HAP-1 (cell line): ENCODE results near the gene FLVCR1.
A peak's percentile ranks its signal among the peaks of the same experiment; 100 is the strongest.
"Not testable (repeated sequence)": the region's sequence is repeated elsewhere in the genome, so short reads cannot be mapped to it uniquely, and the experiment has no call there.

Source experiments
- DNase-seq, 2 experiments: peaks; one replicate each; pipeline ENCODE4 v3.0.0-alpha.2; 2016 to 2020; ENCODE audit warnings: low spot score in 2 of 2
- H3K27me3 ChIP-seq: fragments of 250-450 bp; sonication (Bioruptor Pico); 2 replicates; pipeline ENCODE4 v1.5.1; 2020; ENCODE audit warnings: low read depth, mild to moderate bottlenecking, moderate library complexity
- H3K36me3 ChIP-seq: fragments of 250-450 bp; sonication (Bioruptor Pico); replicated peaks from 2 replicates; pipeline ENCODE4 v1.5.1; 2020; ENCODE audit warnings: mild to moderate bottlenecking
- H3K4me1 ChIP-seq: fragments of 250-450 bp; sonication (Bioruptor Pico); 2 replicates; pipeline ENCODE4 v1.5.1; 2020; ENCODE audit warnings: mild to moderate bottlenecking
- H3K4me3 ChIP-seq: fragments of 250-450 bp; sonication (Bioruptor Pico); 2 replicates; pipeline ENCODE4 v1.5.1; 2020; ENCODE audit warnings: mild to moderate bottlenecking, moderate library complexity
- H3K9me3 ChIP-seq: fragments of 250-450 bp; sonication (Bioruptor Pico); 2 replicates; pipeline ENCODE4 v1.5.1; 2020; ENCODE audit warnings: mild to moderate bottlenecking, moderate library complexity
- in situ Hi-C: fragments of 300-500 bp; cut with MboI; formaldehyde crosslinking; loops from 3 replicates; pipeline ENCODE4 v1.14.3; 2020; ENCODE audit warnings: low sequenced_read_pairs, inconsistent platforms, mixed read lengths

FLVCR1 gene

DNA sequence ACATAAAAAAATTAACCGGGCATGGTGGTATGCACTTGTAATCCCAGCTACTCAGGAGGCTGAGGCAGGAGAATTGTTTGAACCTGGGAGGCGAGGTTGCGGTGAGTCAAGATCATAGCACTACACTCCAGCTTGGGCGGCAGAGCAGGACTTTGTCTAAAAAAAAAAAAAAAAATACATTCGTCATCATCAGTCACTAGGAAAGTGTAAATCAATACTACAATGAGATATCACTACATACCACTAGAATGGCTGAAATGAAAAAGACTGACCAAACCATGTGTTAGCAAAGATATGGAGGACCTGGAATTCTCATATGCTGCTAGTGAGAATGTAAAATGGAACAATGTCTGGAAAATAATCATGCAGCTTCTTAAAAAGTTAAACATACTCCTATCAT, 19.9 kb upstream of the FLVCR1 start:
- no peak for DNase-seq
- no peaks in the 10 kb centered on the region for H3K9me3 ChIP-seq

DNA sequence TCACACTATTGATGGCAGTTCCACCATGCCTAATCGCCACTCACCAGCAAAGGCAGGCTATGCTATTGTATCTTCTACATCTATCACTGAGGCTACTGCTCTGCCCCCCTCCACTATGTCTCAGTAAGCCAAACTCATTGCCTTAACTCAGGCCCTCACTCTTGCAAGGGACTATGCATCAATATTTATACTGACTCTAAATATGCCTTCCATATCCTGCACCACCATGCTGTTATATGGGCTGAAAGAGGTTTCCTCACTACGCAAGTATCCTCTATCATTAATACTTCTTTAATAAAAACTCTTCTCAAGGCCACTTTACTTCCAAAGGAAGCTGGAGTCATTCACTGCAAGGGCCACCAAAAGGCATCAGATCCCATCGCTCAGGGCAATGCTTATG, 13.6 kb upstream of the FLVCR1 start:
- H3K27me3 ChIP-seq, H3K36me3 ChIP-seq, H3K4me1 ChIP-seq, H3K4me3 ChIP-seq, DNase-seq, H3K9me3 ChIP-seq, in situ Hi-C loops: not testable (repeated sequence)

More for the DNA sequence above, 19.9 kb upstream of the FLVCR1 start:
- Histone ChIP-seq H3K27me3 (no peaks in the 10 kb centered on the region), H3K36me3 (no peaks in the 10 kb centered on the region), H3K4me3 (no peak overlapping the region), H3K4me1 (peaks cover 5% of the 10 kb centered on the region; the same call in 1 of the 2 replicates)
- in situ Hi-C loops = no loop called here

DNA sequence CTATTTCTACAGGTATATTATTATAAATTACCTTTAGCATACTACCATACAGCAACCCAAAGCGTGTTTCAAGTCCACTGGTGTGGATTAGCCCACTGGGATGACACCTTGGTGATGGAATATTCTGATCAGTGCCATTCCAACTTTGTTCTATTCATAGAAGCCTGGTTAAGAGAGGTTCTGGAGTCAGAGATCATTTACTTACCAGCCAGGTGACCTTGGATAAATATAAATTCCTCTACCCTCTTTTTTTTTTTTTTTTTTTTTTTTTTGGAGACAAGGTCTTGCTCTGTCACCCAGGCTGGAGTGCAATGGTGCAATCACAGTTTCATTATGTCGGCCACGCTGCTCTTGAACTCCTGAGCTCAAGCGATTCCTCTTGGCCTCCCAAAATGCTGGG, 10.5 kb upstream of the FLVCR1 start, which contains the start of gene SPATA45:
Gene SPATA45, minus strand, starts transcription at position 101 of the 400 bp plus-strand sequence. CDS start 11,500 bp downstream, outside the sequence.
- in situ Hi-C loops = no loop called here
- Histone ChIP-seq H3K27me3 (no peaks in the 10 kb centered on the region), H3K4me1 (no peaks in the 10 kb centered on the region), H3K4me3 (no peak within 1 kb of the TSS), H3K36me3 (no peaks in the 10 kb centered on the region), H3K9me3 (no peaks in the 10 kb centered on the region)
- DNase-seq = no peak

DNA sequence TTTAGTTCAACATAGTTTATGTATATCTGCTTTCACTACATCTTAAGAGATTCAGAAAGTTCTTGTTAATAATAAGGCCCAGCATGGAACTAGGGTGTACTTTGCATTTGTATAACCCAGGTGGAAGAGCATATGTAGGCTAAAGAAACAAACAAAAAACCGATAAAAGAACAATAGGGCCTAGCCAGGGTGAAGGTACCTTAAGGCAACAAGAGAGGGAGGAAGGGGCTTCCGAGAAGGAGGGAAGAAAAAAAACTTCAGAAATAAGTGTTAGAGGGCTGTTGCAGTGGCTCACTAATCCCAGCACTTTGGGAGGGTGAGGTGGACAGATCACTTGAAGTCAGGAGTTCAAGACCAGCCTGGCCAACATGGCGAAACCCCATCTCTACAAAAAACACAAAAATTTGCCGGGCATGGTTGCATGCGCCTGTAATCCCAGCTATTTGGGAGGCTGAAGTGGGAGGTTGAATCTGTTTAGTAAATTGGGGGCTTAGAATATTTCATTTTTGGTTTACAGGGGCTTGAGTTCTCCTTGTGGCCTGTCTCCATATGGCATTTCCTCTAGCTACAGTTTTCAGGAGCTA, 5.9 kb upstream of the FLVCR1 start:
- H3K36me3 ChIP-seq = no peaks in the 10 kb centered on the region
- peaks cover 4% of the 10 kb centered on the region for H3K4me1 ChIP-seq
- H3K4me3 ChIP-seq = no peak overlapping the region
- no peaks in the 10 kb centered on the region for H3K27me3 ChIP-seq
- in situ Hi-C loops = no loop called here
- H3K9me3 ChIP-seq = no peaks in the 10 kb centered on the region
- DNase-seq = no peak

DNA sequence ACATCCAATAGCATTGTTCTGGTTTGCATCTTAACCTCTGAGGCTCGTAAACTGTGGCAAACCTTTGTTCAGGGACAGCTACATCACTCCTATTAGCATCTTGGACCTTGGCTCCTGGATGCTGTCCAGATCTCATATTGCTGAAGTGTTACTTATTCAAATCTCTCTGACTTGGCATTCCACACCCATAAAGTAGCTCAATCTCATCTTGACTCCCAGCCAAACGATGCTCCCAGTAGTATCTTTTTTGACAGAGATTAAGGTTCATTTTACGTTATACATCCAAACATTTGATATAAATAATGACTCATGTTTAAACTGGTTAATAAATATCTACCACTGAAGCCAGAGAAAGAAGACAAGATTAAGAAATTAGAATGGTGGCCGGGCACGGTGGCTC, 4.4 kb upstream of the FLVCR1 start:
- H3K4me3 ChIP-seq = no peak overlapping the region
- H3K27me3 ChIP-seq = no peaks in the 10 kb centered on the region
- in situ Hi-C loops = no loop called here
- peak in 1 of 2 experiments; percentile 38 for DNase-seq
- H3K36me3 ChIP-seq = no peaks in the 10 kb centered on the region; the same call in 1 of the 2 replicates
- peaks cover 4% of the 10 kb centered on the region for H3K4me1 ChIP-seq
- no peaks in the 10 kb centered on the region for H3K9me3 ChIP-seq

DNA sequence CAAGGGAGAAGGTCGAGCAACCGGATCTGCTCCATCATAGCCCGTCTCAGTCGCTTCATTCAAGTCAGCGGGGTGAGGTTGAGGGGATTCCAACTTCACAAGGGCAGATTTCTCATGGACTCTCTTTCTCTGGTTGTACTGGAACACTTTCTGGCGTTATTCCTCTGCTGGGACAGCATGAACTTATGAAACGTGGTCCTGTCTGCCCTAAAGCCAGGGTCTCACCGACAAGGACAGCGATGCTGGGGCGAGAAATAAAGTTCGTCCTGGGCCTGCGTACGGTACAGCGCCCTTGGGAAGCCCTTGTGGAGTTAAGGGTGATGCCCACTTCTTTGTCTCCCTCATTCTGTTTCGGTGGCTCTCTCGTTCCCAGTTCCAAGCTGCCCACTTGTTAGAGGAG, 1.3 kb upstream of the FLVCR1 start:
- DNase-seq = no peak
- Histone ChIP-seq H3K27me3 (no peaks in the 10 kb centered on the region), H3K4me3 (peak overlapping the region; percentile 77; the same call in 1 of the 2 replicates), H3K4me1 (peaks cover 12% of the 10 kb centered on the region), H3K36me3 (peaks cover 9% of the 10 kb centered on the region), H3K9me3 (no peaks in the 10 kb centered on the region)
- in situ Hi-C loops = no loop called here

DNA sequence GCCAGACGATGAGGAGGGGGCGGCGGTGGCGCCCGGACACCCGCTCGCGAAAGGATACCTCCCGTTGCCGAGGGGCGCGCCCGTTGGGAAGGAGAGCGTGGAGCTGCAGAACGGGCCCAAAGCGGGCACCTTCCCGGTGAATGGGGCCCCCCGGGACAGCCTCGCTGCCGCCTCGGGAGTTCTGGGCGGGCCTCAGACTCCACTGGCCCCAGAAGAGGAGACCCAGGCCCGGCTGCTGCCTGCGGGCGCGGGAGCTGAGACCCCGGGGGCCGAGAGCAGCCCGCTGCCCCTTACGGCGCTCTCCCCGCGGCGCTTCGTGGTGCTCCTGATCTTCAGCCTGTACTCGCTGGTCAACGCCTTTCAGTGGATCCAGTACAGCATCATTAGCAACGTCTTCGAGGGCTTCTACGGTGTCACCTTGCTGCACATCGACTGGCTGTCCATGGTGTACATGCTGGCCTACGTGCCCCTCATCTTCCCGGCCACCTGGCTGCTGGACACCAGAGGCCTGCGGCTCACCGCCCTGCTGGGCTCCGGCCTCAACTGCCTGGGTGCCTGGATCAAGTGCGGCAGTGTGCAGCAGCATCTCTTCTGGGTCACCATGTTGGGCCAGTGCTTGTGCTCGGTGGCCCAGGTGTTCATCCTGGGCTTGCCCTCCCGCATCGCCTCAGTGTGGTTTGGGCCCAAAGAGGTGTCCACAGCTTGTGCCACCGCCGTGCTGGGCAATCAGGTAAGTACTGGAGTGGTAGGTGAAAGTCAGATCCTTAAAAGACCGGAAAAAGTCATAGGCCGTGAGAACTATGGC, 588 bp downstream of the FLVCR1 start:
- peak in 1 of 2 experiments; percentile 37 for DNase-seq
- in situ Hi-C loops = no loop called here
- Histone ChIP-seq H3K27me3 (no peaks in the 10 kb centered on the region), H3K4me3 (peak overlapping the region; percentile 77), H3K9me3 (no peaks in the 10 kb centered on the region; the same call in 1 of the 2 replicates), H3K36me3 (peaks cover 10% of the 10 kb centered on the region), H3K4me1 (peaks cover 18% of the 10 kb centered on the region)

DNA sequence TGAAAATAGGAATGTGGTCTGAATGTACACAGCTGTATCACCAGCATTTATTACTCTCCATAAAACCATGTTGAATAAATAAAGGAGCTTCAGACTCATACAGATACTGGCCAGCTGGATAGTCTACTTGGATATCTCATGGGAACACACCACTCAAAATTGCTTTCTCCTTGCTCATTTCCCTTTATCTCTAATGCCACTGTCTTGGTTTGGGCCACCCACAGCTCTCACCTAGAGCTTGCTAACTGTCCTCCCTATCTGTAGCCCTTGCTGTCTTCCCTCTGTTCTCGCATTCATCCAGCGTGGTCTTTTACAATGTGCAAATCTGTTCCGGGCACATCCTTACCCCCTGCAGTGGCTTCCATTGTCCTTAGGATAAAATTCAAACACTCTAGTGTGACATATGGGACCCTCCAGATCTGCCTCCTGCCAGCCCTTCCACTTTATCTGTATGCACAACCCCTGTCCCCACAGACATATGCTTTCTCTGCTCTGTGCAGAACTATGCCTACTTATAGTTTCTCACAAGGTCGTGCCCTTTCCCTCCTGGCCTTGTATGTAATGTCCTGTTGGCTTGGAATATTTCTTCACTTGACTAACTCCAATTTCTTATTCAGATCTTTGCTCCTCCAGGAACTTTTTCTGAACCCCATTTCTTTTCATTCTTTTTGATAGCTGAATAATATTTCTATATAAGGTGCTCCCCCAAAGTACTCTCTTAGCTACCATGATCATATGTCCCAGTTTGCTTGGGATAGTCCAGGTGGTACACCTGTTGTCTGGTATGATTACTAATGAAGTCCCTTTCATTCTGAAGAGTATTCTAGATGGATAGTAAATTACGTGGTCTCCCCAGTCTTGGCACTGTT, 2.9 kb downstream of the FLVCR1 start:
- Histone ChIP-seq H3K27me3 (no peaks in the 10 kb centered on the region), H3K36me3 (peaks cover 21% of the 10 kb centered on the region), H3K4me1 (peaks cover 19% of the 10 kb centered on the region), H3K9me3 (no peaks in the 10 kb centered on the region; the same call in 1 of the 2 replicates), H3K4me3 (peak overlapping the region; percentile 77)
- in situ Hi-C loops = no loop called here
- no peak for DNase-seq

DNA sequence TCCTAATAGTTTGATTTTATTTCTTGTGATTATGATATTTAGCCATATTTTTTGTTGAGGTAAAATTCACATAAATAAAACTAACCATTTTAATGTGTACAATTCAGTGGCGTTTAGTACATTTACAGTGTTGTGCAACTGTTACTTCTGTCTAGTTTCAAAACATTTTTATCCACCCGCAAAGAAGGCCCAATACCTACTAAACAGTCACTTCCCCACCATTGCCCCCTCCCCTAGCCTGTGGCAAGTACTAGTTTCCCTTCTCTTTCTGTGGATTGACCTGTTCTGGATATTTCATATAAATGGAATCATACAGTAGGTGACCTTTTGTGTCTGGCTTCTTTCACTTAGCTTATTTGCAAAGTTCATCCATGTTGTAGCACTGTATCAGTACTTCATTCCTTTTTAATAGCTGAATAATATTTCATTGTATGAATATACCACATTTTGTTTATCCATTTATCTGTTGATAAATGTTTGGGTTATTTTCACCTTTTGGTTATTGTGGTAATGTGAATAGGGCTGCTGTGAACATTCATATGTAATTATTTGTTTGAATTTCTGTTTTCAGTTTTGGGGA, 4.1 kb downstream of the FLVCR1 start:
- Histone ChIP-seq H3K9me3 (no peaks in the 10 kb centered on the region; the same call in 1 of the 2 replicates), H3K4me3 (no peak overlapping the region), H3K27me3 (no peaks in the 10 kb centered on the region), H3K4me1 (peaks cover 15% of the 10 kb centered on the region), H3K36me3 (peaks cover 26% of the 10 kb centered on the region)
- DNase-seq = no peak
- in situ Hi-C loops = no loop called here

DNA sequence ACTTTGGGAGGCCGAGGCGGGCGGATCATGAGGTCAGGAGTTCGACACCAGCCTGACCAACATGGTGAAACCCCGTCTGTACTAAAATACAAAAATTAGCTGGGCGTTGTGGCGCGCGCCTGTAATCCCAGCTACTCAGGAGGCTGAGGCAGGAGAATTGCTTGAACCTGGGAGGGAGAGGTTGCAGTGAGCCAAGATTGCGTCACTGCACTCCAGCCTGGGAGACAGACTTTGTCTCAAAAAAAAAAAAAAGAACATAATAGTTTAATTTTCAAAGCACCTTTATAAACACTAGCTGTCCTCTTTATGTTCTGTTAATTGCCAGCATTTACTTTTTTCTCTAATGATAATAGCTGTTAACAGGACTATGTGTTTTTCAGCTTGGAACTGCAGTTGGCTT, 5.3 kb downstream of the FLVCR1 start:
- Histone ChIP-seq H3K36me3 (peaks cover 33% of the 10 kb centered on the region), H3K4me1 (peaks cover 15% of the 10 kb centered on the region)
- H3K9me3 ChIP-seq, H3K27me3 ChIP-seq, H3K4me3 ChIP-seq, in situ Hi-C loops, DNase-seq: not testable (repeated sequence)

DNA sequence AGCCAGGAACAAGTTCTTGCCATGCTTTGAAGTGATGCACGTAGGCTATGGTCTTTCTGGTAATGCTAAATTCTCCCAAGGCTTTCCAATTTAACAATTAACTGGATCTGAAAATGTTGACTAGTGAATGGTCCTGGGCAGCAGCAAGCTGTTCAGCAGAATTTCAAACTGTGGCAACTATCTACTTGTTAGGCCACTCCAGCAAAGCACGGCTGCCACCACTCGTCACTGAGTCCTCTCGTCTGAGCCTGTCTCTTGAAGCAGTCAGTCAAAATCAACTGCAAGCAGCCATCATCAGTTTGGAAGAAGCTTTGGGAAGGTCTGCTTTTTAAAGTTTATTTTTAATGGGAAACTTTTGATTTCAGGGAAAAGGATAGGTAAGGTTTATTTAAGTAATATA, 6.1 kb downstream of the FLVCR1 start:
- no peak for DNase-seq
- Histone ChIP-seq H3K4me3 (no peak overlapping the region), H3K4me1 (peaks cover 20% of the 10 kb centered on the region), H3K9me3 (no peaks in the 10 kb centered on the region; the same call in 1 of the 2 replicates), H3K27me3 (no peaks in the 10 kb centered on the region), H3K36me3 (peaks cover 42% of the 10 kb centered on the region)
- in situ Hi-C loops = no loop called here

DNA sequence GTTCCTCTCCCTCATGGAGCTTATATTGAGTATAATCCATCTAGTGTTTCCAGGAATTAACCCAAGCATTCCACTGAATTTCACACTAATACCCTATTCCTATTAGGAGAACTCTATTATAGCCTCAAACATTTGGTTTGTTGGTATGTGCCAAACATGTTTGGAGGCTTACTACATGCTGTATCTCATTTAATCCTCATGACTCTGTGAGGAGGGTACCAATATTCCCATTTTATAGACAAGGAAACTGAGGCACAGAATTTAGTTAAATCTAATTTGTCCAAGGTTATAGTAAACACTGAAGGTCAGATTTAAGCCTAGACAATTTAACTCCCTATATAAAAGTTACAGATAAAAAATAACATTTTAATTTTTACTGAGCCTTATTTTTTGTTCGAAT, 9.1 kb downstream of the FLVCR1 start:
- in situ Hi-C loops = no loop called here
- Histone ChIP-seq H3K9me3 (no peaks in the 10 kb centered on the region; the same call in 1 of the 2 replicates), H3K4me3 (no peak overlapping the region), H3K4me1 (peaks cover 9% of the 10 kb centered on the region), H3K27me3 (no peaks in the 10 kb centered on the region), H3K36me3 (peaks cover 44% of the 10 kb centered on the region)
- DNase-seq = no peak

DNA sequence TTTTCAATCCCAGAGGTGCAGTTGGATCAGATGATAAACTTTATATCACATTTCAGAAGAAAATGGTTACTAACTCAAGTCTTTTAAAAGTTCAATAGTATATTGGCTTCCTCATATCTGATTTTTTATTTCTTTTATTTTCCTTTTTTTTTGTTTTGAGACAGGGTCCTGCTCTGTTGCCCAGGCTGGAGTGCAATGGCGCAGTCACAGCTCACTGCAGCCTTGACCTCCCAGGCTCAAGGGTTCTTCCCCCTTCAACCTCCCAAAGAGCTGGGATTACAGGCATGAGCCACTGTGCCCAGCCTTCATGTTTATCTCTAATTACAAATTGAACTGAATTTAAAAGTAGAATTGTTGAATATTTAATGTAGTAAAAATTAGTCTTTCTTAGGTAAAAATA, 13.9 kb downstream of the FLVCR1 start:
- DNase-seq = no peak
- Histone ChIP-seq H3K36me3 (peaks cover 66% of the 10 kb centered on the region), H3K4me3 (no peak overlapping the region), H3K4me1 (peaks cover 6% of the 10 kb centered on the region), H3K9me3 (no peaks in the 10 kb centered on the region), H3K27me3 (no peaks in the 10 kb centered on the region; the same call in 1 of the 2 replicates)
- in situ Hi-C loops = no loop called here
